ENCODE data around the gene PTMS. TPM values are rescaled to one million over a fixed set of nuclear protein-coding genes. Genes with fewer than 3 reads are reported as not detected.

Gene PTMS
- total and polyA plus RNA-seq, 2 of the 13 experiments (the other 11 are each of a cell fraction or from before 2014, with no cell fraction given): 40.5 to 82.4 TPM

DNA sequence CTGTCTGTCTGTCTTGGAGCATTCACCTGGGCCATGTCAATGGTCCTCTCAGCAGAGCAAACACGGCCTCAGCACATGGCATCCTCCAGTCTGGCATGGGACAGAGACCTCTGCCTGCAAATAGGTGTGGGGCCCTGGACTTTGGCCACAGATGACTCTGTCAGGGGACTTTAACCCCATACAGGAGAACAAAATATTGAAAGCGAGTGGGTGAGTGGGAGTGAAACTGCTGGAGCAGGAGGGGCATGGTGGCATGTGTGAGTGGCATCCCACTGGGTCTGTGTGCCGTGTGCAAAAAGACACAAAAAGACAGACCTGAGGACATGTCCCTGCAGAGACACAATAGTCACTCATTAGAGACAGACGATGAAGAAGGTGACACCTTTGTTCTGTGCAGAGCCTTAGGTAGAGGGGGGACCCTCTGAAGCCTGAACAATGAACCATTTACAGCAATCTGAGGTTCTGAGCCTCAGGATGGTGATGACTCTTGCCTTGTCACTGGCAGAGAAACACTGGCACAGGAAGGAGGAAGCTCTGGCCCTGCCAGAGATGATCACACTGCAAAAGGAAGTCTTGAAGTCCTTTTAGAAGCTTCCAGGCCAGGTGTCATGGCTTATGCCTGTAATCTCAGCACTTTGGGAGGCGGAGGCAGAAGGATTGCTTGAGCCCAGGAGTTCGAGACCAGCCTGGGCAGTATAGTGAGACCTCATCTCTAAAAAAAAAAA is 13.7 kb downstream of the PTMS start (continued):
- TF ChIP-seq, protein P1, sequence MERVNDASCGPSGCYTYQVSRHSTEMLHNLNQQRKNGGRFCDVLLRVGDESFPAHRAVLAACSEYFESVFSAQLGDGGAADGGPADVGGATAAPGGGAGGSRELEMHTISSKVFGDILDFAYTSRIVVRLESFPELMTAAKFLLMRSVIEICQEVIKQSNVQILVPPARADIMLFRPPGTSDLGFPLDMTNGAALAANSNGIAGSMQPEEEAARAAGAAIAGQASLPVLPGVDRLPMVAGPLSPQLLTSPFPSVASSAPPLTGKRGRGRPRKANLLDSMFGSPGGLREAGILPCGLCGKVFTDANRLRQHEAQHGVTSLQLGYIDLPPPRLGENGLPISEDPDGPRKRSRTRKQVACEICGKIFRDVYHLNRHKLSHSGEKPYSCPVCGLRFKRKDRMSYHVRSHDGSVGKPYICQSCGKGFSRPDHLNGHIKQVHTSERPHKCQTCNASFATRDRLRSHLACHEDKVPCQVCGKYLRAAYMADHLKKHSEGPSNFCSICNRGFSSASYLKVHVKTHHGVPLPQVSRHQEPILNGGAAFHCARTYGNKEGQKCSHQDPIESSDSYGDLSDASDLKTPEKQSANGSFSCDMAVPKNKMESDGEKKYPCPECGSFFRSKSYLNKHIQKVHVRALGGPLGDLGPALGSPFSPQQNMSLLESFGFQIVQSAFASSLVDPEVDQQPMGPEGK (CRISPR knock-in tag; IDR thresholded peaks at IDR 0.05): peak; percentile 16; the same call in 1 of the 2 replicates
- TF ChIP-seq MBNL3 (CRISPR knock-in tag; conservative IDR thresholded peaks at IDR 0.05) (no peak), MED1 (CRISPR knock-in tag; IDR thresholded peaks at IDR 0.05) (peak; percentile 22; the same call in 1 of the 2 replicates), HNF4G (IDR thresholded peaks at IDR 0.05; ENCODE audit: borderline replicate concordance, low read depth, low read length) (peak; percentile 89), HNF4G (CRISPR knock-in tag; IDR thresholded peaks at IDR 0.05; ENCODE audit: borderline replicate concordance, low read depth) (0 out of 2 replicates have a peak, but pooled peaks have one; percentile 38), MEF2D (CRISPR knock-in tag; IDR thresholded peaks at IDR 0.05) (no peak), SOX6 (IDR thresholded peaks at IDR 0.05) (no peak), SOX6 (CRISPR knock-in tag; IDR thresholded peaks at IDR 0.05) (no peak), ZNF124 (CRISPR knock-in tag; IDR thresholded peaks at IDR 0.05) (no peak), ATF3 (CRISPR knock-in tag; IDR thresholded peaks at IDR 0.05) (no peak), MXI1 (IDR thresholded peaks at IDR 0.05; ENCODE audit: borderline replicate concordance, low read depth, low read length) (peak; percentile 55; the same call in 1 of the 3 replicates), NR1H2 (CRISPR knock-in tag; IDR thresholded peaks at IDR 0.05; ENCODE audit: borderline replicate concordance, low read depth) (no peak), MTA1 (CRISPR knock-in tag; IDR thresholded peaks at IDR 0.05; ENCODE audit: borderline replicate concordance) (peak; percentile 80), ZNF766 (CRISPR knock-in tag; IDR thresholded peaks at IDR 0.05; ENCODE audit: borderline replicate concordance) (no peak), HNRNPUL1 (IDR thresholded peaks at IDR 0.05; ENCODE audit: low read depth, low read length) (no peak), KLF11 (CRISPR knock-in tag; IDR thresholded peaks at IDR 0.05) (no peak), CREB3 (CRISPR knock-in tag; IDR thresholded peaks at IDR 0.05) (no peak), ZNF496 (CRISPR knock-in tag; IDR thresholded peaks at IDR 0.05; ENCODE audit: insufficient replicate concordance) (no peak), SNAPC5 (CRISPR knock-in tag; IDR thresholded peaks at IDR 0.05; ENCODE audit: borderline replicate concordance) (no peak)
- TF ChIP-seq, protein P2, sequence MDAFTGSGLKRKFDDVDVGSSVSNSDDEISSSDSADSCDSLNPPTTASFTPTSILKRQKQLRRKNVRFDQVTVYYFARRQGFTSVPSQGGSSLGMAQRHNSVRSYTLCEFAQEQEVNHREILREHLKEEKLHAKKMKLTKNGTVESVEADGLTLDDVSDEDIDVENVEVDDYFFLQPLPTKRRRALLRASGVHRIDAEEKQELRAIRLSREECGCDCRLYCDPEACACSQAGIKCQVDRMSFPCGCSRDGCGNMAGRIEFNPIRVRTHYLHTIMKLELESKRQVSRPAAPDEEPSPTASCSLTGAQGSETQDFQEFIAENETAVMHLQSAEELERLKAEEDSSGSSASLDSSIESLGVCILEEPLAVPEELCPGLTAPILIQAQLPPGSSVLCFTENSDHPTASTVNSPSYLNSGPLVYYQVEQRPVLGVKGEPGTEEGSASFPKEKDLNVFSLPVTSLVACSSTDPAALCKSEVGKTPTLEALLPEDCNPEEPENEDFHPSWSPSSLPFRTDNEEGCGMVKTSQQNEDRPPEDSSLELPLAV (CRISPR knock-in tag; conservative IDR thresholded peaks at IDR 0.05; ENCODE audit: low read depth): no peak
- TF ChIP-seq, protein P3, sequence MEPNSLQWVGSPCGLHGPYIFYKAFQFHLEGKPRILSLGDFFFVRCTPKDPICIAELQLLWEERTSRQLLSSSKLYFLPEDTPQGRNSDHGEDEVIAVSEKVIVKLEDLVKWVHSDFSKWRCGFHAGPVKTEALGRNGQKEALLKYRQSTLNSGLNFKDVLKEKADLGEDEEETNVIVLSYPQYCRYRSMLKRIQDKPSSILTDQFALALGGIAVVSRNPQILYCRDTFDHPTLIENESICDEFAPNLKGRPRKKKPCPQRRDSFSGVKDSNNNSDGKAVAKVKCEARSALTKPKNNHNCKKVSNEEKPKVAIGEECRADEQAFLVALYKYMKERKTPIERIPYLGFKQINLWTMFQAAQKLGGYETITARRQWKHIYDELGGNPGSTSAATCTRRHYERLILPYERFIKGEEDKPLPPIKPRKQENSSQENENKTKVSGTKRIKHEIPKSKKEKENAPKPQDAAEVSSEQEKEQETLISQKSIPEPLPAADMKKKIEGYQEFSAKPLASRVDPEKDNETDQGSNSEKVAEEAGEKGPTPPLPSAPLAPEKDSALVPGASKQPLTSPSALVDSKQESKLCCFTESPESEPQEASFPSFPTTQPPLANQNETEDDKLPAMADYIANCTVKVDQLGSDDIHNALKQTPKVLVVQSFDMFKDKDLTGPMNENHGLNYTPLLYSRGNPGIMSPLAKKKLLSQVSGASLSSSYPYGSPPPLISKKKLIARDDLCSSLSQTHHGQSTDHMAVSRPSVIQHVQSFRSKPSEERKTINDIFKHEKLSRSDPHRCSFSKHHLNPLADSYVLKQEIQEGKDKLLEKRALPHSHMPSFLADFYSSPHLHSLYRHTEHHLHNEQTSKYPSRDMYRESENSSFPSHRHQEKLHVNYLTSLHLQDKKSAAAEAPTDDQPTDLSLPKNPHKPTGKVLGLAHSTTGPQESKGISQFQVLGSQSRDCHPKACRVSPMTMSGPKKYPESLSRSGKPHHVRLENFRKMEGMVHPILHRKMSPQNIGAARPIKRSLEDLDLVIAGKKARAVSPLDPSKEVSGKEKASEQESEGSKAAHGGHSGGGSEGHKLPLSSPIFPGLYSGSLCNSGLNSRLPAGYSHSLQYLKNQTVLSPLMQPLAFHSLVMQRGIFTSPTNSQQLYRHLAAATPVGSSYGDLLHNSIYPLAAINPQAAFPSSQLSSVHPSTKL (CRISPR knock-in tag; IDR thresholded peaks at IDR 0.05): peak; percentile 36; the same call in 1 of the 2 replicates

Data from HepG2 (cell line).